Femur (tissue), 1 donor: ENCODE results near the gene ITGB3.

Experiments used
- DNase-seq: peaks from one replicate; pipeline ENCODE4 v3.0.0-alpha.2; 2017

Gene ITGB3

GRCh38 chr17:47304186-47304585, 50.6 kb downstream of the ITGB3 start:
- DNase-seq = no peak

GRCh38 chr17:47305302-47305923, 51.8 kb downstream of the ITGB3 start:
- no peak for DNase-seq

- DNase-seq = no peak
Measured at GRCh38 chr17:47310186-47310733, 56.6 kb downstream of the ITGB3 start.

- DNase-seq = no peak
Measured at GRCh38 chr17:47311420-47311819, 57.8 kb downstream of the ITGB3 start.

GRCh38 chr17:47315451-47316266, 62.0 kb downstream of the ITGB3 start:
- DNase-seq = peak; percentile 62

GRCh38 chr17:47316311-47316710, 62.7 kb downstream of the ITGB3 start:
- DNase-seq = no peak

GRCh38 chr17:47317119-47317518, 63.5 kb downstream of the ITGB3 start:
- no peak for DNase-seq

- DNase-seq = no peak
Measured at GRCh38 chr17:47318197-47318918, 64.7 kb downstream of the ITGB3 start.

- no peak for DNase-seq
Measured at GRCh38 chr17:47320879-47321502, 67.4 kb downstream of the ITGB3 start.

- peak; percentile 96 for DNase-seq
Measured at GRCh38 chr17:47323382-47324223, 70.0 kb downstream of the ITGB3 start, which contains the start of gene EFCAB13. TSS of gene EFCAB13 (plus strand) at chr17:47323955. CDS start at chr17:47328354, 4,399 bp downstream.

- peak; percentile 86 for DNase-seq
Measured at GRCh38 chr17:47324224-47325020, 70.8 kb downstream of the ITGB3 start.

- DNase-seq = no peak
Measured at GRCh38 chr17:47325176-47325575, 71.5 kb downstream of the ITGB3 start.

- no peak for DNase-seq
Measured at GRCh38 chr17:47330548-47330947, 76.9 kb downstream of the ITGB3 start.

- DNase-seq = no peak
Measured at GRCh38 chr17:47332287-47332686, 78.7 kb downstream of the ITGB3 start.

- no peak for DNase-seq
Measured at GRCh38 chr17:47335101-47335936, 81.7 kb downstream of the ITGB3 start.

- DNase-seq = no peak
Measured at GRCh38 chr17:47338026-47338425, 84.4 kb downstream of the ITGB3 start.

- DNase-seq = no peak
Measured at GRCh38 chr17:47352848-47353247, 99.2 kb downstream of the ITGB3 start.

GRCh38 chr17:47358652-47359051, 105.0 kb downstream of the ITGB3 start:
- no peak for DNase-seq
